Activated CD8-positive, alpha-beta memory T cell treated with anti-CD3 and anti-CD28 coated beads for 36 hours (primary cell): Measurements from ENCODE around the gene SCARF1. TPM values are rescaled to one million over a fixed set of nuclear protein-coding genes. Genes with fewer than 3 reads are reported as not detected.

ENCODE experiments used
- CTCF ChIA-PET: fragments of 350-600 bp; sonication (Branson Sonifier 250); formaldehyde crosslinking; loops from one replicate; lab custom pipeline; 2021; ENCODE audit warnings: antibody characterized with exemption; lab: Charles Lee
- POLR2A ChIA-PET: fragments of 350-600 bp; sonication (Branson Sonifier 250); formaldehyde crosslinking; loops from one replicate; lab custom pipeline; 2021; ENCODE audit warnings: antibody characterized with exemption; lab: Charles Lee
- total RNA-seq, 2 experiments: library from RNA; stranded (reverse); gene quantifications; one replicate each; pipeline ENCODE4 v1.2.3, GENCODE V29; 2021

Gene SCARF1
- total RNA-seq, 2 experiments from 2014 or later: 1.4 to 1.6 TPM

GRCh38 chr17:1649844-1650501 lies 4.4 kb upstream of the SCARF1 start, which contains the start of gene RILP:
TSS of gene RILP (minus strand) at chr17:1649866. CDS start at chr17:1649804, 62 bp downstream.
- CTCF ChIA-PET: interaction anchor here (0.6 to 5.5 kb wide), 14 partner anchors 9 to 134 kb away, joined by 3 to 22 read pairs (median 6); partner anchors contain the start of genes INPP5K, SLC43A2 and WDR81
- POLR2A ChIA-PET: interaction anchor here (0.5 to 1.9 kb wide), 2 partner anchors 67 to 1120 kb away, joined by 3 to 7 read pairs; no protein-coding TSS in a partner anchor

DNA sequence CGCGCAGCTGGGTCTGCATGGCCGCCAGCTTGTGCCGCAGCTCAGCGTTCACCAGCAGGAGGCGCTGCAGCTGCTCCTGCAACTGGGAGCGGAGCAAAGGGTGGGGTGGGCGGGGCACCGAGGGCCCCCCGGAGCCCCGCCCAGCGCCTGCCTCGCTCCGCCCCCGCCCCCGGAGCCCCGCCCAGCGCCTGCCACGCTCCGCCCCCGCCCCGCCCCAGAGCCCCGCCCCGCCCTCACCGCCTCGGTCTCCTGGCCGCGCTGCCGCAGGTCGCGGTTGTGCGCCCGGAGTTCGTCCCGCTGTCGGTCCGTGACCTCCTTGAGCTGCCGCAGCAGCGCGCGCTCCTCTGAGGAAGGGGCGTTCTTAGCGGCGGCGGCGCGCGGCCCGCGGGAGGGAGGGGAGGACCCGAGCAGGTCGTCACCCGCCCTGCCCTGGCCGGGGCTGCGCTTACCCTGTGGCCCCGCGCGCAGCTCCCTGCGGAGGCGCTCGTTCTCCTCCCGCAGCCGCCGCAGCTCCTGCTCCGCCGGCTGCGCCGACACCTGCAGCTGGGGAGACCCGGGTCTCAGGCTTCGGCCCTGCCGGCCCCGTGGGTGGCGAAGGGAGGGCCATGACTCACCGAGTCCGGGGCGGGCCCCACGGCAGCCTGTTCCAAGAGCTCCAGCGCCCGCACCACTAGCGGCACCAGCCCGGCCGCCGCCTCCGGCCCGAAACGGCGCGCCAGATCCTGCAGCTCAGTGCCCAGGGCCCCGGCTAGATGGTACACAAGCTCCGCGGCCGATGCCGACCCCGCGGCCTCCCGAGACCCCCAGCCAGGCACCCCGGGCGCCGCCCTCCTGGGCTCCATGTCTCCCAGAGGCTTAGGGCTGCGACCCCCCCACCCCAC lies 3.7 kb upstream of the SCARF1 start:
- ChIA-PET CTCF (interaction anchor here (0.7 to 5.5 kb wide), 17 partner anchors 8 to 133 kb away, joined by 3 to 22 read pairs (median 6); partner anchors contain the start of genes INPP5K, SLC43A2 and WDR81), POLR2A (interaction anchor here (0.5 to 1.9 kb wide), 3 partner anchors 68 to 1120 kb away, joined by 3 to 7 read pairs (median 5); no protein-coding TSS in a partner anchor)

DNA sequence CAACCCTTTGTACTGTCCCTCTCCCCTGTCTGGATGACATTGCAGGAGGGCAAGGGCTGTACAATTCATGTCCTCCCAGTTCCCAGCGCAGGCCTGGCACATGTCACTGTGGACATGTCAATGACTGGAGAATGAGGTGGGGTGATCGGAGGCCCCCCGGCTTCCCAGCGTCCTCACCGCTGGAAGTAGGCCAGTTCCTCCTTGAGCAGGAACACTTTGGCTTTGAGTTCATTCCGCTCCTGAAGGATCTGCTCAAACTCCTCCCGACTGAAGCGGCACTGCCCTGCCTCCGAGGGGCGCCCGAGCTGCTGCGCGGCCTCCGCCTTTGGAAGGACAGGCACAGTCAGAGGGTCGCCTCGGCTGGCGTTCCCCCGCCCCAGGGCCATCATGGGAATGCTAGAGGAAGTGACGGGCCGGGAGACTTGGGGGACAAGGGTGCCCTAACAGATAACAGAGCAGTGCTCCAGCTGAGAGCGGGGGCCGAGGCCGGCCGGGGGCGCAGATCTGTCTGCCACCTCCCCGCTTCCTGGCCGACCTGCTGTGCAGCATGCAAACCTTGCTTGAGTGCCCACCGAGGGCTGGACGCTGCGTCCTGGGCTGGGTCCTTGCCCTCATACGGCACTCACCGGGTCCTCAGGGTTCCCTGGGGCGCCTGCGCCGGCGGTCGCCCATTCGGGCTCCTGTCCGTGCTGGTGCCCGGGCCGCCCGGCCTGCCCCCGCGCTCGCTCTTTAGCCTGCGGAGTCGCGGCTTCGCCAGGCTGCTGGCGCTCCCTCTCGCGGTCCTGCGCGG lies 2.8 kb upstream of the SCARF1 start:
- POLR2A ChIA-PET: interaction anchor here (0.6 to 1.9 kb wide), 2 partner anchors 68 to 71 kb away, joined by 5 to 7 read pairs; no protein-coding TSS in a partner anchor

GRCh38 chr17:1647802-1648171 lies 2.3 kb upstream of the SCARF1 start:
- POLR2A ChIA-PET: no interaction called here
- CTCF ChIA-PET: interaction anchor here (1.0 to 5.5 kb wide), 8 partner anchors 9 to 132 kb away, joined by 3 to 22 read pairs (median 8); partner anchors contain the start of genes INPP5K and SLC43A2

More for the DNA sequence above, 2.8 kb upstream of the SCARF1 start:
- CTCF ChIA-PET: interaction anchor here (0.8 to 5.5 kb wide), 14 partner anchors 9 to 132 kb away, joined by 3 to 22 read pairs (median 6); partner anchors contain the start of genes INPP5K, SLC43A2 and WDR81

GRCh38 chr17:1646199-1646875 lies 805 bp upstream of the SCARF1 start:
- CTCF ChIA-PET: interaction anchor here (0.7 to 5.5 kb wide), 2 partner anchors 16 to 18 kb away, joined by 3 to 22 read pairs; partner anchors contain the start of gene SLC43A2
- POLR2A ChIA-PET: no interaction called here

GRCh38 chr17:1644493-1645206 lies 882 bp downstream of the SCARF1 start:
- CTCF ChIA-PET: interaction anchor here (2.1 to 5.5 kb wide), 2 partner anchors 16 to 25 kb away, joined by 5 to 22 read pairs; partner anchors contain the start of gene SLC43A2
- POLR2A ChIA-PET: interaction anchor here (0.7 kb wide), 1 partner anchor 280 kb away, joined by 3 read pairs; no protein-coding TSS in a partner anchor

DNA sequence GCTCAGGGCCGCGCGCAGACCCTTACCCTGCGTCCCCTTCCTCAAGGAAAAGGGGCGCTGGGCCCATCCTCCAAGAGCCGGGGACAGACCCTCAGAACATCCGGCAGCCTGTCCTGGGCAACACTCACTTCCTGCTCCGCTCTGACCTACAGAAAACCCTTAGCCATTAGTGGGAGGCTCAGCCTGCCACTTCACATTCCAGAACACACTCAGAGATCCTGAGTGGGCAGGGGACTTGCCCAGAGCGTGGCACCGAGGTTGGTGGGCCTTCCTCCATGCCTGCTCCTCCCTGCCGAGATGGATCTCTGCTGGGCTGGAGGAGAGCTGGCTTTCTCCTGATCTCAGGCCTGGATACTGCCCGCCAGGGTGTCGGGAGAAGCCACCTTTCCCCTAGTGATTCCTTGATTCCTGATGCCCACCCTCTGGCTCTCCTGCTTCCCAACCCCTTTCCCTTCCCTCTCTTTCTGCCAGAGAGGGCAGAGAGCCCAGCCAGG lies 1.5 kb downstream of the SCARF1 start:
- ChIA-PET POLR2A (no interaction called here), CTCF (interaction anchor here (1.2 to 2.1 kb wide), 2 partner anchors 26 to 83 kb away, joined by 3 to 5 read pairs; no protein-coding TSS in a partner anchor)

GRCh38 chr17:1643293-1643998 lies 2.1 kb downstream of the SCARF1 start:
- POLR2A ChIA-PET: no interaction called here
- CTCF ChIA-PET: interaction anchor here (1.2 to 2.1 kb wide), 2 partner anchors 26 to 82 kb away, joined by 3 to 5 read pairs; no protein-coding TSS in a partner anchor

- POLR2A ChIA-PET: no interaction called here
Measured at GRCh38 chr17:1641065-1641403, 4.5 kb downstream of the SCARF1 start.

DNA sequence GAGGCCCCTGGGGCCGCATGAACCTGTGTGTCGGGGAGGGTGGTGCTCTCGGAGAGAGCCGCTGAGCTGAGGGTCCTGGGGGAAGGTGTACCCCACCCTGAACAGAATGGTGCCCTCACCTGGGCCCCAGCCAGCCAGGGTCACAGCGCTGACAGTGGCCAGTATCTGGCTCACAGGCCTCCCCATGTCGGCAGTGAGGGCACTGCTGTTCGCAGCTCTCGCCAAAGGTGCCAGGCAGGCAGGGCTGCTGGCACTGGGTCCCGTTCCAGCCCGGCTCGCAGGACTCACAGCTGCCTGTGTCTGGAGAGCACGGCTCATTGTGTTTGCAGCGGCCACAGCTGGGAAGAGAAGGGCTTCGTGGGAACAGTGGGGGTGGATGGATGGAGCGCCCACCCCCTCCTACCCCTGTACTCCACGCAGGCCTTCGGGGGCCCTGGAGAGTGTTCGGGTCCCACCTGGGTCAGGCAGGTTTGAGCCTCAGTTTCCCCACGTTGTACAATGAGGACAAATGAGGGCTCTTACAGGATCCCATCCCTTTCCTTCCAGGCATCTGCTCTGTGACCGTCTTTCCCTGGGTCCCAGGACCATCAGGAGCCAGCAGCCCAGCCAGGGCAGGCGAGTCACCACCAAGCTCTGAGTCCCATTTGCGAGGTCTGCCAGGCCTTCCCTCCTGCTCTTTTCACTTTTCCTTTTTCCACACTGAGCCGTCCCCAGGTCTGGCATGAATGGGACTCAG lies 5.0 kb downstream of the SCARF1 start:
- POLR2A ChIA-PET: interaction anchor here (0.5 kb wide), 1 partner anchor 130 kb away, joined by 4 read pairs; no protein-coding TSS in a partner anchor
- CTCF ChIA-PET: interaction anchor here (1.0 to 3.4 kb wide), 3 partner anchors 9 to 66 kb away, joined by 3 to 26 read pairs (median 4); partner anchors contain the start of genes RILP and SLC43A2

More at GRCh38 chr17:1641065-1641403, 4.5 kb downstream of the SCARF1 start:
- CTCF ChIA-PET: interaction anchor here (1.0 to 3.4 kb wide), 3 partner anchors 9 to 66 kb away, joined by 3 to 26 read pairs (median 4); partner anchors contain the start of genes RILP and SLC43A2

DNA sequence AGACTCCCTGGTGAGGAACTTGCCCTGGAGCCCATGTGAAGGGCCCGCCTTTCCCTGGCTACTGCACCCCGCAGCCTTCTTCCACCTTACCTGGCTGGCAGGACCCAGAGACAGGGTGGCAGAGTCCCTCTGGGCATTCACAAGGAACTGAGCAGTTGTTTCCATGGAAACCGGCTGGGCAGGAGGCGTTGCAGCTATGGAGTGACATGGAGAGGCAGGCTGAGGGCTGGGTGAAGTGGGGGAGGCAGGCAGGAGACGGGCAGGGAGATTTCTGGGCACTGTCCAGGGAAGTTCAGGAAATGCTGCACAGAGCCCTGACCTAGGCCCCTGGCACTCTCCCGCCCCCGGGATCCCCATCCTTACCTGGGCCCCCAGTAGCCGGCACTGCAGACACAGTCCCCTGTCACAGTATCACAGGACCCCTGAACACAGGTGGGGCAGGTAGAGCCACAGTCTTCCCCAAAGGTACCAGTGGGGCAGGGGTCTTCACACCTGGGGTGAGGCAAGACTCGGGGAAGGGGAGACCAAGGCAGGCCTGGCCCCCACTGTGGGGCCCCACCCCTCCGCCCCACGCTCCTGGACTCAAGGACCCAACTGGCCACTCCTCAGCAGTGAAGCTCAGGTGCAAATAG lies 5.9 kb downstream of the SCARF1 start:
- CTCF ChIA-PET: interaction anchor here (1.5 to 3.4 kb wide), 2 partner anchors 10 to 65 kb away, joined by 4 to 26 read pairs; partner anchors contain the start of gene SLC43A2
- POLR2A ChIA-PET: interaction anchor here (0.6 kb wide), 1 partner anchor 193 kb away, joined by 3 read pairs; no protein-coding TSS in a partner anchor

- CTCF ChIA-PET: interaction anchor here (1.6 to 3.4 kb wide), 2 partner anchors 9 to 10 kb away, joined by 7 to 26 read pairs; partner anchors contain the start of genes RILP and SLC43A2
- POLR2A ChIA-PET: interaction anchor here (0.6 kb wide), 1 partner anchor 192 kb away, joined by 3 read pairs; no protein-coding TSS in a partner anchor
Measured at GRCh38 chr17:1638624-1639300, 6.8 kb downstream of the SCARF1 start.

- CTCF ChIA-PET: interaction anchor here (1.6 to 3.4 kb wide), 2 partner anchors 8 to 10 kb away, joined by 7 to 26 read pairs; partner anchors contain the start of genes RILP and SLC43A2
- POLR2A ChIA-PET: no interaction called here
Measured at GRCh38 chr17:1638171-1638590, 7.4 kb downstream of the SCARF1 start.

DNA sequence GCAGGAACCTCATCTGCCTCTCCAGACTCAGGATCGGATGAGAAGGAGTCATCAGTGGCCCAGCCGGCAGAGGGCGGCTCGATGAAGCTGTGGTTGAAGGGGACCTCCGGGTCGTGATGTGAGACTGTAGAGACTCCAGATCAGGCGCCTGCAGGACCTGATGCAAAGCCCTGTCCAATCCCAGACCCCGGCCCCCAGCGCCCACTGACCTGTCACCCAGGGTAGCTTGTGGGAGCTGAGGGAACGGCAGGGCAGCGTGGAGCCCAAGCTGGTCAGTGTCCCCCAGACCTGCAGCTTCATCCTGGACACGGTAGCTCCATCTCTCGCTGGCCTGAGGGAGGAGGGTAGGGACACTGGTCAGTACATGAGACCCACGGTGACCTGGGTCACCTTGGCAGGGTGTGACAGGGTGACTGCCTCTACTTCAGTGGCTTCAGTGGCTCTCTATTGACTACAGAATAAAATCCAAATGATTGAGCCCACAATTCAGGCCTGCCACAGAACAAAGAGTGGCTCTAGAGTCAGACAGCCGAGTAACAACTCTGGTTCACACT lies 8.7 kb downstream of the SCARF1 start:
- ChIA-PET CTCF (no interaction called here), POLR2A (no interaction called here)
